ENCODE data around the gene CDC20B.

DNA sequence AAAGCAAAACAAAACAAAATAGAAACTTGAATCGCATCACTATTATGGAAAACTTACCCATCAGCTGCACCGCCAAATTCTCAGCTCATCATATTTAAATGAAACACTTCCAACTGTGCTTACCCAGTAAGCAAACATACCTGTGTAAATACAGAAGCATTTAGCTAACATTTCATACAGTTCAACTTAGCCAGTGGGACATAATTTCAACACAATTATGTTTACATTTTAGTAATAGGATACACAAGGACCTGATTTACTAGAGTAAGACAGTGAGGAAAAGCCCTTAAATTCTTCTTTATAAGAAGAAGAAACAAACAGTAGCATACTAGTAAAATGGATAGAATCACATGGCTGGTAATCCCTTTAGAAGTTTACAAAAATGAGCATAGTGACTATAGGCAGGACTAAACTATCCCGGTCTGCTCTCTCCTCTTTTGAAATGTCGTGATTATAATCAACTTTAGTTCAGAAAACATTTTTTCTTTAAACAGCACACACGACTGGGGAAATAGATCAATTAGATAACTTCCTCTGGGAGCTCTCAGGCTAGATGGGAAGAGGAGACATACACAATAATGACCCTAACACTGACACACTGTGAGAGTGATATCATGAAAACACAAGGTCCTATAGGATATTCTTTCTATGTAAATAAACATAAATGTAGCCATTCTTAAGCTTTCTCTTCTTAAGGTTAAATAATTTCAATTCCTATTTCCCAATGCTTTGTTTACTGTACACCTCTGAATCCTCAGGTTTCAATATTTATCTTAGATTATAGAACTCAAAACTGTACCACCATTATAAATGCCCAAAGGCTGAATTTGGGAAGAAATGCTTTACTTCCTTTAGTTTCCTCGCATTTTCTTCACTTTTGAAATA, 15.9 kb upstream of the CDC20B start:
- TF ChIP-seq, protein P1, sequence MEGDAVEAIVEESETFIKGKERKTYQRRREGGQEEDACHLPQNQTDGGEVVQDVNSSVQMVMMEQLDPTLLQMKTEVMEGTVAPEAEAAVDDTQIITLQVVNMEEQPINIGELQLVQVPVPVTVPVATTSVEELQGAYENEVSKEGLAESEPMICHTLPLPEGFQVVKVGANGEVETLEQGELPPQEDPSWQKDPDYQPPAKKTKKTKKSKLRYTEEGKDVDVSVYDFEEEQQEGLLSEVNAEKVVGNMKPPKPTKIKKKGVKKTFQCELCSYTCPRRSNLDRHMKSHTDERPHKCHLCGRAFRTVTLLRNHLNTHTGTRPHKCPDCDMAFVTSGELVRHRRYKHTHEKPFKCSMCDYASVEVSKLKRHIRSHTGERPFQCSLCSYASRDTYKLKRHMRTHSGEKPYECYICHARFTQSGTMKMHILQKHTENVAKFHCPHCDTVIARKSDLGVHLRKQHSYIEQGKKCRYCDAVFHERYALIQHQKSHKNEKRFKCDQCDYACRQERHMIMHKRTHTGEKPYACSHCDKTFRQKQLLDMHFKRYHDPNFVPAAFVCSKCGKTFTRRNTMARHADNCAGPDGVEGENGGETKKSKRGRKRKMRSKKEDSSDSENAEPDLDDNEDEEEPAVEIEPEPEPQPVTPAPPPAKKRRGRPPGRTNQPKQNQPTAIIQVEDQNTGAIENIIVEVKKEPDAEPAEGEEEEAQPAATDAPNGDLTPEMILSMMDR (IDR thresholded peaks at IDR 0.05), result no peak
- TF ChIP-seq EP300 (IDR thresholded peaks at IDR 0.05), result no peak

Measured in upper lobe of left lung (tissue), 4 donors.